GM19043 (cell line): Measurements from ENCODE around the gene SAMD10.

Experiments
- ATAC-seq: cut with Tn5 transposase; IDR thresholded peaks from one replicate; pipeline ENCODE4 v1.9.1; 2021; ENCODE audit warnings: low read depth; ENCODE audit not compliant: unreplicated experiment

SAMD10 gene

DNA sequence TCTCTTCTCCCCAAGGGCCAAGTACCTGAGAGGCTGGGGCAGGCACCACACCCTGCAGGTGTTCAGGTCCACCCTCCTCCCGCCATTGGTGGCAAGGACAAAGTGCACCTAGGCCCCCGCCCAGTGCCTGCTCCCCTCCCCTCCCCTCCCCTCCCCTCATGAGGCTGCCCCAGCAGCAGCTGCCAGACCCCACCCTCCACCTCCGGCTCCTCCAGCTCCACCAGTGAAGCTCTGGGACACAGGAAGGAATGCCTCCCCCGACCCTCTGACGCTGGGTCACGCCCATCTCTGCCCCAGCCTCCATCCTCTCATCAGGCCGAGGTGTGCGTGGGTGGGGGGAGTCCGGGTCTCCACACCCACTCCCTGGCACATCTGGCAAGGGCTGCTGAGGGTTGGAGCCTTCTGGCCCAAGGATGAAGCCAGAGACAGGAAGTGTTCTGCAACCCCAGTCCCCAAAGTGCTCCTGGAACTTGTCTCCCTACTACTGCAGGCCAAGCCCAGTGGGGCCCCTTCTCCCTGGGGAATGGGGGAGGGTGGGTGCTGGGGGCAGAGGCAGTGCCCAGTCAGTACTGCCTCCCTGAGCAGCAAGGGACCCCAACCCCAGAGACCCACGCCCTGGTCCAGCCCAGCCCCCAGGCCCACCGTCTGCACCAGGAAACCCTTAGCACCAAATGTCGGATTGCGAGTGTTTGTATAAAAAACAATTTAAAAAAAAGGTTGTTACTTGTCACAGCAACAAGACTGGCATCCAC, 21.6 kb downstream of the SAMD10 start:
- ATAC-seq: no peak

DNA sequence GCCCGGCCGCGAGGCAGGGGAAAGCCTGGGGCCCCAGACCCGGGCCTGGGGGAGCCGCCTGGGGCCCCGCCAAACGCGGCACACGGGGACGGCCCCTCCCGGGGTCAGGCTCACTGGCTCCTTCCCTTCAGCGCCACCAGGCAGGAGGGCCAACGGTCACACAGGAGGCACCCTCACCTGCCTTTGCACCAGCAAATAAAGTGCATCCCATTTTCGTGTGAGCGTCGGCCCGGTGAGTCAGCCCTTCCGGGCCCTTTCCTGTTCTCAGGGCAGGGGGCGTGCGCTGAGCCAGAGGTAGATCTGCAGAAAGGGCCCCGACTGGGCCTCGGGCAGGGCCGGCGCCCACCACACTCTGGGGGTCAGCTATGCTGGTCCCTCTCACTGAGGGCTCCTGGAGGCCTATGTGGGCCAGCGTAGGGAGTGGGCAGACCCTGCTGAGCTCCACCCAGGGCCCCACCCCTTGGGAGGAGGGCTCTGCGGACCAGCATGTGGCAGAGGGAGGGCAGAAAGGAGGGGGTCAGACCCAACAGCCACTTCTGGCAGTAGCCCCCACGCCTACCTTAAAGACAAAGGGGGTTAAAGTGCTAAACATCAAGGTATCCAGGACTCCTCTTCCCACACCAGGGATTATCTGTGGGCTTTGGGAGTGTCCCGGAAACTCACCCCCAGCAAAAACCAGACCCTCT, 22.3 kb downstream of the SAMD10 start:
- ATAC-seq: peak; percentile 13

DNA sequence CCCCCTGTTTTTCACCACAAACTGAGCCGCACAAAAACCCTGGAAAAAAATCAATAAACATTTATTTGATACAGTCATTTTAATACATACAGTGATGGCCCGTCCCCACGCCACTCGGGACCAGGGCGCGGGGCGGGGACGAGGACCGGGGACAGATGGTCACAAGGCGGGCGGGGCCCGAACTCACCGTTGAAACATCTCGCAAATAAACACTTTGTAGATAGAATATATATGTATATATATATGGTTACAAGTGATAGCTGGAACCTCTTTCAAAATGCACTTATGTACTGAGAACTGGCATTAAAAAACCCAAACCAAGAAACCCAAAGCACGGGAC, 22.8 kb downstream of the SAMD10 start:
- no peak for ATAC-seq

DNA sequence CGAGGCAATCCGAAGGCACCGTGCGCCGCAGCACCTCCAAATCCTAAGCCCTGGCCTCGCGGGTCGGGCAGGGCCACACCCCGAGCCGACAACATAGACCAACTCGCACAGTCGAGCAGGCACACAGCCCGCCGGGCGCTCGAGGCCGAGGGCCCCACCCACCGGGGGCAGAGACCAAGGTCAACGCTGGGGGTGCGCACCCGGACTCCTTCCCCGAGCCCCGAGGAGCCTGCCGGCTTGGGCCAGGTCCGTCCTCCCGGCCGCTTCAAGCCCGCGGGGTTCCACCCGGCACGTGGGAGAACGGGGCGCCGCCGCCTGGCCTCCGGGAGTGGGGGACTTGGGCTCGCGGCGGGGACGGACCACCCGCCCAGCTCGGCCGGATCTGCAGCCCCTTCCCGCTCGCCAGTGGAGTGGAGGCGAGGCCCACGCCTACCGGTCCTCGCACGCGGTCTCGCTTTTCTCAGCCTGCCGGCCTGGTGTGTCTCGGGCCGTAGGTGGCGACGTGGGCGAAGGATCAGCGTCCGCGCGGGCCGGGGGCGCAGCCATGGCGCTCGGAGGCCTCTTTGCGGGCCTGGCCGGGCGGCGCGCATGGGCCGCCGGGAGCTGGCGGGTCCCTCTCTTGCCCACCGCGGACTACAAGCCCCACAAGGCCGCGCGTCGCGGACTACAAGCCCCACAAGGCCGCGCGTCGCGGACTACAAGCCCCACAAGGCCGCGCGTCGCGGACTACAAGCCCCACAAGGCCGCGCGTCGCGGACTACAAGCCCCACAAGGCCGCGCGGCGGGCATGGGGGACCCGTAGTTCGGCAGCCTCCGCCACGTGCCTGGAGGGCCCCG, 23.4 kb downstream of the SAMD10 start, which contains the start of gene UCKL1:
UCKL1 (minus strand) TSS at position 590 of the 837 bp plus-strand sequence; CDS start at position 546, 44 bp downstream.
- peak; percentile 60 for ATAC-seq

GRCh38 chr20:63955281-63955826, 24.1 kb downstream of the SAMD10 start:
- ATAC-seq: no peak

GRCh38 chr20:63953764-63954429, 25.5 kb downstream of the SAMD10 start:
- no peak for ATAC-seq

DNA sequence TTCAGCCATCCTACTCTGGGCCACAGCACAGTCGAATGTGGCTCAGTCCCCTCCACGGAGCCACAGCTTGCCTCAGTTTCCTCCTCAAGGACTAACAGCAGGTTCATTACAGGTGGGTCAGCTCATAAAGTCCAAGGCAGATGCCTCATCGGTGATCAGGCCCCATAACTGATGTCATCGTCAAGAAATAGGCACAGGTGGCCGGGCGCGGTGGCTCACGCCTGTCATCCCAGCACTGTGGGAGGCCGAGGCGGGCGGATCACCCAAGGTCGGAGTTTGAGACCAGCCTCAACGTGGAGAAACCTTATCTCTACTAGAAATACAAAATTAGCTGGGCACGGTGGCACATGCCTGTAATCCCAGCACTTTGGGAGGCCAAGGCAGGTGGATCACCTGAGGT, 26.7 kb downstream of the SAMD10 start:
- ATAC-seq: no peak

DNA sequence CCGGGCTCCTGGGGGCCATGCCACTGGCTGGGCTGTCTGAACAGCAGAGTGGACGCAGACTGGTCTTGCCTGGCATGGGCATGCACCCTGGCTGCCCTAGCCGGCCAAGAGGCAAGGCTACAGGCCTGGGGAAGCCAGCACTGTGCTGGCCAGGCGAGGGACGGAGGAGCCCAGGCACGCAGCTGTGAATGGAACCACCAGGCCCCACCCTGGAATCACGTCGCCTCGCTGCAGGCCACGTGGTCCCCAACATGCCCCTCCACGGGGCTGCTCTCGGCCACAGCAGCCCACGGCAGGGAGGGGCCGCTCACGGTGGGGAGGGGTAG, 27.3 kb downstream of the SAMD10 start:
- ATAC-seq: no peak

GRCh38 chr20:63951398-63952209, 27.8 kb downstream of the SAMD10 start:
- ATAC-seq: no peak

- no peak for ATAC-seq
Observed at GRCh38 chr20:63950701-63951397, 28.6 kb downstream of the SAMD10 start.

- no peak for ATAC-seq
Observed at GRCh38 chr20:63947638-63948456, 31.6 kb downstream of the SAMD10 start.

- no peak for ATAC-seq
Observed at GRCh38 chr20:63946986-63947637, 32.3 kb downstream of the SAMD10 start.

- no peak for ATAC-seq
Observed at GRCh38 chr20:63945921-63946920, 33.2 kb downstream of the SAMD10 start.

GRCh38 chr20:63945031-63945658, 34.3 kb downstream of the SAMD10 start:
- ATAC-seq: no peak

- ATAC-seq: no peak
Observed at GRCh38 chr20:63944078-63944941, 35.1 kb downstream of the SAMD10 start.

GRCh38 chr20:63943808-63944077, 35.7 kb downstream of the SAMD10 start:
- ATAC-seq: no peak
